Psoas muscle (tissue), 8 donors: ENCODE measurements around the gene CMPK1. TPM values are rescaled to one million over a fixed set of nuclear protein-coding genes. Genes with fewer than 3 reads are reported as not detected.
A peak's percentile ranks its signal among the peaks of the same experiment; 100 is the strongest.

ENCODE experiments used
- ATAC-seq, 4 donors: fragments of 200-7000 bp; cut with Tn5 transposase; one replicate each; pipeline ENCODE4 v1.9.1; 2020; ENCODE audit warnings: moderate library complexity in 3 of 4, mild to moderate bottlenecking in 2 of 4
- DNase-seq, 2 donors: peaks; one replicate each; pipeline ENCODE4 v3.0.0-alpha.2; 2020
- H3K27ac ChIP-seq: fragments of 200-600 bp; one replicate; pipeline ENCODE4 v1.8.0; 2022
- H3K27me3 ChIP-seq, 3 donors: fragments of 200-600 bp in 1 of 3; one replicate each; pipeline versions ENCODE4 v1.6.1 to v1.8.0; 2013 to 2022; ENCODE audit warnings: low read length in 2 of 3, mild to moderate bottlenecking in 2 of 3, moderate library complexity in 1 of 3; ENCODE audit not compliant: insufficient read depth in 3 of 3
- H3K36me3 ChIP-seq, 2 donors: fragments of 200-600 bp in 1 of 2; one replicate each; pipeline versions ENCODE4 v1.6.1 to v1.8.0; 2013 to 2022; ENCODE audit warnings: low read depth in 1 of 2, mild to moderate bottlenecking in 1 of 2, moderate library complexity in 1 of 2; ENCODE audit not compliant: insufficient read depth in 1 of 2
- H3K4me1 ChIP-seq: fragments of 200-600 bp; one replicate; pipeline ENCODE4 v1.8.0; 2022
- H3K4me3 ChIP-seq: fragments of 200-600 bp; one replicate; pipeline ENCODE4 v1.8.0; 2022; ENCODE audit warnings: mild to moderate bottlenecking
- H3K9me3 ChIP-seq: fragments of 200-600 bp; one replicate; pipeline ENCODE4 v1.8.0; 2022
- WGBS, 3 donors: extraction: QIAGEN DNeasy Blood & Tissue Kit; methylation state at CpG; one replicate each; pipeline versions ENCODE4 v1.1.6 to v1.1.7; 2013; 5-methylcytosine and 5-hydroxymethylcytosine counted together
- intact Hi-C, 2 donors: fragments of 100-400 bp; cut with DNase I; formaldehyde crosslinking; loops; one replicate each; pipeline versions ENCODE4 v1.11.0 to v1.14.2; 2022
- polyA plus RNA-seq, 3 donors: library from polyadenylated mRNA; stranded (reverse); fragments of 200-250 nt; gene quantifications; one replicate each; pipeline ENCODE4 v1.2.3, GENCODE V29; 2013
- total RNA-seq, 4 donors: library from RNA; stranded (reverse); fragmentation: NEBNext Ultra II Directional in 2 of 4; extraction: Animal tissue kit (Norgen Biotek cat#: 25700) in 2 of 4; gene quantifications; one replicate each; pipeline versions ENCODE4 v1.2.1 to v1.2.4, GENCODE V29; 2021 to 2023
- TF ChIP-seq, protein P1 (sequence below): fragments of 200-600 bp; IDR thresholded peaks from one replicate; pipeline ENCODE4 v1.8.0; 2022; ENCODE audit warnings: antibody characterized with exemption
- donor health status: healthy with polysubstance abuse.
- donor health status: DM: no; HTN: no; CAD: no; lungs with moderate emphysema.
- donor health status: Bipolar disorder and iron deficiency.
- donor health status: healthy.
- donor health status: DM: yes; HTN: yes; CAD: no.
- donor health status: DM: no; HTN: no; CAD: no.
- donor health status: DM: no; HTN: no; CAD: no.
- donor health status: DM: yes; HTN: yes; CAD: no.

Gene CMPK1
- total and polyA plus RNA-seq, 7 donors: 37.8 to 114 (median 65.3) TPM

DNA sequence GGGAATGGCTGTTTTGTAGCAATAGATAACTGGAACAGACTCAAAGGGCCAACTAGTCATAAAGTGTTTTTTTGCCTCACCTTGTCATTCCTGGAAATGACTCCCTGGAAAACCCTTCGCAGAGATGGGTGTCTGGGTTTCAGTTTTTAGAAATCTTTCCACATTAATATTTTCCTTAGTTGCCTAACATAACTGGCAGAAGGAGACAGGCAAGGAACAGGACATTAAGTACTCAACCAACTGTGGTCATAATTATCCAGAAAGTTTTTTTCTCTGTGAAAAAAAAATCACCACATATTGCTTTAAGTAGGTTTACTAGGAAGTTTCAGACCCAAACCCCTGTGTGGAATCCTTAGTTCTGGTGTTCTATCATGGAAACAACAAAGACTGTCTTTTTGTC lies 3.4 kb upstream of the CMPK1 start:
- Histone ChIP-seq H3K36me3 (peaks cover 0 to 4% of the 10 kb centered on the region in 2 donors), H3K27ac (no peak overlapping the region), H3K27me3 (no peaks in the 10 kb centered on the region), H3K4me3 (no peak overlapping the region), H3K9me3 (no peaks in the 10 kb centered on the region), H3K4me1 (peaks cover 14% of the 10 kb centered on the region)
- DNase-seq (no peak), ATAC-seq (no peak)
- TF ChIP-seq, protein P1, sequence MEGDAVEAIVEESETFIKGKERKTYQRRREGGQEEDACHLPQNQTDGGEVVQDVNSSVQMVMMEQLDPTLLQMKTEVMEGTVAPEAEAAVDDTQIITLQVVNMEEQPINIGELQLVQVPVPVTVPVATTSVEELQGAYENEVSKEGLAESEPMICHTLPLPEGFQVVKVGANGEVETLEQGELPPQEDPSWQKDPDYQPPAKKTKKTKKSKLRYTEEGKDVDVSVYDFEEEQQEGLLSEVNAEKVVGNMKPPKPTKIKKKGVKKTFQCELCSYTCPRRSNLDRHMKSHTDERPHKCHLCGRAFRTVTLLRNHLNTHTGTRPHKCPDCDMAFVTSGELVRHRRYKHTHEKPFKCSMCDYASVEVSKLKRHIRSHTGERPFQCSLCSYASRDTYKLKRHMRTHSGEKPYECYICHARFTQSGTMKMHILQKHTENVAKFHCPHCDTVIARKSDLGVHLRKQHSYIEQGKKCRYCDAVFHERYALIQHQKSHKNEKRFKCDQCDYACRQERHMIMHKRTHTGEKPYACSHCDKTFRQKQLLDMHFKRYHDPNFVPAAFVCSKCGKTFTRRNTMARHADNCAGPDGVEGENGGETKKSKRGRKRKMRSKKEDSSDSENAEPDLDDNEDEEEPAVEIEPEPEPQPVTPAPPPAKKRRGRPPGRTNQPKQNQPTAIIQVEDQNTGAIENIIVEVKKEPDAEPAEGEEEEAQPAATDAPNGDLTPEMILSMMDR: no peak
- WGBS, 3 donors: 52 to 100% (median 95%) methylated on average over 1 of the region's 1 CpG
- intact Hi-C loops: loop anchor here in 1 of 2 donors (5.0 kb wide), 1 partner anchor 138 kb away; the partner anchor contains the start of gene PDZK1IP1

DNA sequence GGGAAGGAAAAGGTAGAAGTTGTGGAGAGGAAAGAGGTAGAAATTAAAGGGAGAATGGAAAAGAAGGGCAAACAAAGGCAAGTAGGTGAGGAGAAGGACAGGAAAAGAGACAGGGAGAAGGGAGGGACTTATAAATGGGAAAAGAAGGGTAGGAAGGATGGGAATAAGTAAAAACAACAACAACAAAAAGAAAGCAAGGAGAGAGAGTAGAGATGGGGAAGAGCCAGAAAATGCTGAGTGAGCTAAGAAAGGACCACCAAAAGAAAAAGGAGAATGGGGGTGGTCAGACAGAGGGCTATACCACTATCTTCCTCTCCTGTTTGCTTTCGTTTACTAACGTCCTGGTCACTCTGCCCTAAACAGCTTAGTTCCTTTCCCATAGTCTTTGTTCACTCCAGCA lies 1.7 kb upstream of the CMPK1 start:
- ATAC-seq: no peak
- no peak for DNase-seq
- intact Hi-C loops: loop anchor here (2.0 to 5.0 kb wide), 2 partner anchors 17 to 140 kb away; partner anchors contain the start of genes STIL (in 2 of the 2) and PDZK1IP1 (in 1 of the 2)
- TF ChIP-seq, protein P1: no peak
- peak overlapping the region; percentile 88 for H3K4me3 ChIP-seq
- no peaks in the 10 kb centered on the region for H3K9me3 ChIP-seq
- peaks cover 0 to 4% of the 10 kb centered on the region in 2 donors for H3K36me3 ChIP-seq
- WGBS, 3 donors: 82 to 89% (median 89%) methylated on average over 2 of the region's 2 CpGs
- H3K4me1 ChIP-seq: peaks cover 28% of the 10 kb centered on the region
- no peaks in the 10 kb centered on the region for H3K27me3 ChIP-seq
- H3K27ac ChIP-seq: no peak overlapping the region

DNA sequence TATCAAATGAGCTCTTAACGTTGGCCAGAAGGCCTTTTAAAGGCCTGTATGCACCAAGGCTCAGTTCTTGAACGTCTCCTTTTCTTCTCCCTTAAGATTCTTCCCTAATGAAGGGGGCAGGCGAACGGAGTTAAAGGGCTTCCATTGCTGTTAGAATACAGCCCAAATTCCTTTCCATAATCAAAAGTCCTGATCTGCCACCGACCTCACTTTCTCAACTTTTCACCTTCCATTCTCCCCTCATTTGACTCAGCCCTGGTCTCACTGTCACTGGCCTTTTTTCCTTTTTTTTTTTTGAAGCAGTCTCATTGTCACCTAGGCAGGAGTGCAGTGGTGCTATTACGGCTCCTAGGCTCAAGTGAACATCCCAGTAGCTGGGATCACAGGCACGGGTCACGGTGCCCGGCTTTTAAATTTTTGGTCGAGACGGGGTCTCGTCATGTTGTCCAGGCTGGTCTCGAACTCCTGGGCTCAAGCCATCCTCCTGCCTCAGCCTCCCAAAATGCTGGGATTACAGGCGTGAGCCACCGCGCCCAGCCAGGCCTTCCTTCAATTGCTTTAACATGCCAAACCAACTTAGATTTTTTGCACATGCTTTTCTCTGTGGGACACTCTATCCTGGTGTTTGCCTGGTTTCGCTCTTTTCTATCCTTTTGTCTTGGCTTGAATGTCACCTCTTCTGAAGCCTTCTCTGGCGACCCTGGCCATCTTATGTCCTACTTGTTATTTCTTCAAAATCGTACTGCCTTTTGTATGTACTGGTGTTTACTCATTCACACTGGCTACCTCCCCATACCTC lies 612 bp upstream of the CMPK1 start:
- peak in 1 of 4 donors; percentile 1 for ATAC-seq
- Histone ChIP-seq H3K9me3 (no peaks in the 10 kb centered on the region), H3K4me1 (peaks cover 28% of the 10 kb centered on the region), H3K36me3 (peaks cover 0 to 4% of the 10 kb centered on the region in 2 donors), H3K27ac (peak overlapping the region; percentile 97), H3K27me3 (no peaks in the 10 kb centered on the region), H3K4me3 (peak overlapping the region; percentile 88)
- TF ChIP-seq, protein P1: no peak
- DNase-seq: peak in 1 of 2 donors; percentile 23
- intact Hi-C loops: loop anchor here (2.0 to 5.0 kb wide), 2 partner anchors 18 to 141 kb away; partner anchors contain the start of genes STIL (in 2 of the 2) and PDZK1IP1 (in 1 of the 2)
- WGBS, 3 donors: 29 to 31% (median 29%) methylated on average over 19 of the region's 19 CpGs

- 0 to 1% (median 1%) methylated on average over 59 to 90 of the region's 90 CpGs for WGBS, 3 donors
- peaks cover 32% of the 10 kb centered on the region for H3K4me1 ChIP-seq
- H3K27me3 ChIP-seq: no peaks in the 10 kb centered on the region
- TF ChIP-seq, protein P1: peak; percentile 5
- DNase-seq (peak; percentile 86 to 92), ATAC-seq (peak; percentile 93 to 95 (median 94))
- H3K27ac ChIP-seq: peak overlapping the region; percentile 97
- peak overlapping the region; percentile 88 for H3K4me3 ChIP-seq
- H3K9me3 ChIP-seq: no peaks in the 10 kb centered on the region
- intact Hi-C loops: loop anchor here (2.0 to 5.0 kb wide), 2 partner anchors 19 to 142 kb away; partner anchors contain the start of genes STIL (in 2 of the 2) and PDZK1IP1 (in 1 of the 2)
- peaks cover 0 to 5% of the 10 kb centered on the region in 2 donors for H3K36me3 ChIP-seq
These were observed 553 bp downstream of the CMPK1 start for GRCh38 chr1:47333922-47334764.
